Measurements from ENCODE around the gene TPM1.
A peak's percentile ranks its signal among the peaks of the same experiment; 100 is the strongest.

Gene TPM1

GRCh38 chr15:63043335-63044076, 959 bp downstream of the TPM1 start:
- DNase-seq, result no peak

DNA sequence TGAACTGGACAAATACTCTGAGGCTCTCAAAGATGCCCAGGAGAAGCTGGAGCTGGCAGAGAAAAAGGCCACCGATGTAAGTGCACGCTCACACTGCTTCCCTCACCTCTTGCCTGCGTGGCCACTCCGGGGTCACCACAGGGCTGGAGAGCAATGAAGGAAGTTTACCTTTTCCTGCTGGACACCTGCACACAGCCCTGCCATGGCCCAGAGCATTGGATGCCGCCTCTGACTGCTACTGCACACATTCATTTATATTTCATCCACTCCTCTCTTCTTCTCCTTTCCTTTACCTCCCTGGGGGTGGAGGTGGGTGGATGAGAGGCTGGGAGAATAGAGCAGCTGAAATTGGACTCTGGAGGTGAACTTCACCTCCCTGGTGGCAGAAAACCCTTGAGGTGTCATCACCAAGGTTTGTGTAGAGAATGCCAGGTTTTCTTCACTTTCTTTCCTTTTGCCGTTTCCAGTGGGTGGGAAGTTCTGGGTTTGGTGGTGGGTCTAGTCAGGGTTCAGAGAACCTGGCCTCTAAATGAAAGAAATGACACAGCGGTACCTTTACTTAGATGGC, 1.6 kb downstream of the TPM1 start:
- DNase-seq, result no peak

DNA sequence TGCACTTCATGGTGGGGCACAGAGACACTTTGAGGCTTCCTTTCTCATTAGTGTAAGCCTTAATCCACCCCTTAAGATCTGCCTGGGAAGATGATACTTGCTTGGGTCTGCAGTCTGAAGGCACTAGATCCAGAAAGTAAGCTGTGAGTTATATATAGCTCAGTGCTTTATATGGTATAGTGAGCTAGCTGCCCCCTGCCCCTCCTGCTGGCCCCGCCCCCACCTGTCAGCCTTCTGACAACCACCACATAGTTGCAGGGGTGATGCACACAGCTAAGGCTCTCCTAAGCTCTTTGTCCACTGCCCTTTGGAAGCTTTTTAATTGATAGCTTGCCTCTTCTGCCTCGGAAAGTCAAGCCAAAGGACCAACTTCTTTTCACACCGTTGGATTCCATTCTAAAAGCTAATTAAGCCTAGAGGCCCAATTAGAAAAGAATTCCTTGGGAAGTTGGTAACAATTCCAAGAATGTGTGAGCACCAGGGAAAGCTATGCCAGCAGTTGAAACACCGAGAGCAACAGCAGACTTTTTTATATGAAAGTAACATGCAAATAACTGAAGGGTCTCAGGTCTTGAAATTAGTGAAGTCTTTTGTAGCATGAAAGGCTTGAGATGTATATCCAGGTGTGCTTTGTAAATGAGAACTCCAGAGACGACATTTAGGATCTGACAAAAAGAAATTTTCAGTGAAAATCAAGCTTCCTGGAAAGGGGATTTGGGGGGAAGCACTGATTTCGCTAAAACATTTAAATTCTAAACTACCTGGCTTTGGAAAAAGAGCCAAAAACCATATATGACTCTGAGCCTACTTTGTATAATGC, 2.3 kb downstream of the TPM1 start:
- DNase-seq, result no peak

DNA sequence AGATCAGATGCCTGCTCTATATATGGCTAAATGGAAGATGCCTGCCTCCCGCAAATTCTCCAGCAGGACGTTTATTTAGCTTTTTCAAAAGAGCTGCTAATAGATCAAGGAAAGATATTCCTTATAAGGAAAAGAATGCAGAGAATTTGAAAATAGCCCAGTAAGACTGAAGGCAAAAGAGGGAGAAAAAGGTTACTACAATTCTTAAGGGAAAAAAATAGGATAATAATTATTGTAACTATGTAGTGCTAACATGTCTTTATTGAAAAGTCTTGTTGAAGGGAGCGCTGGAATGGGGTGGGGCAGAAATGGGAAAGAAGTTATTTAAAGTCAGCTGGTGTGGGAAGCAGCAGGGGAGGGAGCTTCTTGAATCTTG, 2.9 kb downstream of the TPM1 start:
- no peak for DNase-seq

DNA sequence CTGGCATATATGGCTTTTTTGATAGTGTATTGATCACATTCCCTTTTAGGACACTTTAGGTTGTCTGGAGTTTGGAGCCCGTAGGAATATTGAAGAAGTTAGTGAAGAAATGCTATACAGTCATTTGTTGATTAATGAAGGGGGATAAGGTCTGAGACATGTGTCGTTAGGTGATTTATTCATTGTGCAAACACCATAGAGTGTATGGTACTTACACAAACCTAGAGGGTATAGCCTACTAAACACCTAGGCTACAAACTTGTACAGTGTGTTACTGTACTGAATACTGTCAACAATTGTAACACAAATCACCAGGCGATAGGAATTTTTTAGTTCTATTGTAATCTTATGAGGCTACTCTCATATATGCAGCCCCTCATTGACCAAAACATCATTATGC, 3.3 kb downstream of the TPM1 start:
- DNase-seq, result no peak

DNA sequence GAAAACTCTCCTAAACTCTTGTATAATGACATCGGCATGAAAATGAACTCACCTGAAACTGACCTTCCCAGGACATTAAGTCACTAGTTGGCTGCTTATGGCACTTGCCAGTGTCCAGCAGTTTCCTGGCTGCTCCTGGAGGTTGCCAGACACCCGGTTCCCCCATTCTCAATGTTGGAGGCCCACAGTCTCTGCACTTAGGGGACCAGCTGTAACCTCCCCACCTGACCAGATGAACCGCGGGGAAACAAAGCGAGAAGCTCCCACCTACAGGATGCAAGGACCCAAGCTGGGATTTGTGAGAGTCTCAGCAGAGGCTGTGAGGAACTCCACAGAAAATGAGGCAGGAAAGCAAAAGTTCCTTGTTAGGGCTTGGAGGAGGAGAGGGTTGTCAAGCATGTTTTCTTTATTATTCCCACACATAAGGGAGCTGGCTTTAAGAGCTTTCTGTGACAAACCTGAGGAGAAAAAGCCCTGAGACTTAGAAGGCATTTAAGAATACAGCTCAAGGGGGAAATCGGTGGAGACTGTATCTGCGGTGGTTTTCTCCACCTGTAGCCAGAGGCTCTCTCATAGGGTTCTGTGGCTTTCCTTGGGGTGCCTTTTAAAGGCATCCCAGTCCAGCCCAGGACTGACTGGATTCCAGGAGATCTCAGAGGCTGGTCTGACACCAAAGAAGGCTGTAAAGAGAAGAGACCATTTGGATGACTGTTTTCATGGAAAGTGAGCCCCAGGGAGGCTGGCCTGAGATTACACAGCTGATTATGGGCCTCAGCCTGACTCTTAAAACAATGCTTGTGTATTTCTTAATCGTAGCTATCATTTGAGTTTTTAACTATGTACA, 4.6 kb downstream of the TPM1 start:
- DNase-seq, result no peak

DNA sequence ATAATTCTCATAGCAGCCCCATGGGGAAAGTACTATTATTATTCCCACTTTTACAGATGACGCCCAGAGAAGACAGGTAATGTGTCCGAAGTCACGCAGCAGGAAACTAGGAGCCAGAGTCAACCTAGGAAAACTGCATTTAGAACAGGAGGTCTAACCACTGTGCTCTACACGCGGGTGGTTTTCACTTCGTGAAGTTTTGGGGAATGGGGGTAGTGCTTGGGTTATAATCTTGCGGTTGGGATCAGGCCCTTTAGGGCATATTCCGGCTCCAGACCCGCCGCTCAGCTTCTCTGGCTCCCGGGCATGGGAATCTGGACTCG, 5.2 kb downstream of the TPM1 start:
- DNase-seq, result no peak

- DNase-seq, result peak; percentile 85
Observed at GRCh38 chr15:63048115-63048775, 5.7 kb downstream of the TPM1 start.

DNA sequence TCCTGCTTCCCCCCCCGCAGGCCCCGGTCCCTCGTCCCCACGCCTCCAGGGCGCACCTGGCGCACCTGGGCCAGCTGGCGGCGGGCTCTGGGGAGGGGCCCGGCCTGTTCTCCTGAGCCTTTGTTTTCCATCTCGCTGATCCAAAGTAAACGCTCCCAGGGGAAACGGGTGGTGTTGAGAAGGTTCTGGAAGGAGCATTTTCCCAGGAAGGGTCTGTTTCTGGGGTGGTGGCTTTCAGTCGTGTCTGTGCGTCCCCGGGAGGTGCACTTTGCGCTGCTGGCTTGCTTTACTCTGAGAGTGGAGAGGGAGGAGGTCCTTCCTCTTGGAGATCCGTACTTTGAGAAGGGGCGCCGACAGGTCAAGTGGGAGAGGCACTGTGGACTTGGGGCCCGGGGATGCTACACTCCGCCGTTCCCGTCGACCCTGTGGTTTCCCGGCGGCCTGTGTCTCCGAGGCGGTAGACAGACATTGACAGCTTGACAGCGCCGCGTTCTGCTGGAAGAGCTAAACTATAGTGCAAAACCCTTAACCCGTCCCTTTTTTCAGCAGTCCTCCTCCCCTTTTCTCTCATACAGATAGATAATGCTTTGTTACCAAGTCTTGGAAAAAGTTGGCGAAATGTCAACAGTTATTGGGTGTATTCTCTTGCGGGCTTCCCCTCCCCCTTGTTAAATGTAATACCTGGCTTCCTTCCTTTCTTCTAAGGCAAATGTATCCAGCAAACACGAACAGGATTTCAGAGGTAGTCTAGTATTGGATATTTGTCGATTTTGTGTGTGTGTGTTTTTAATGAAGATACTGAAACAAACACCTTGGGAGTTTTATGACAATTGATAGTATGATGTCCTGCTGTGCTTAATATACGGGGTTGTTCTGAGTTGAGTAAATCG, 6.5 kb downstream of the TPM1 start:
- peak; percentile 23 for DNase-seq

- no peak for DNase-seq
Observed at GRCh38 chr15:63049783-63050371, 7.3 kb downstream of the TPM1 start.

DNA sequence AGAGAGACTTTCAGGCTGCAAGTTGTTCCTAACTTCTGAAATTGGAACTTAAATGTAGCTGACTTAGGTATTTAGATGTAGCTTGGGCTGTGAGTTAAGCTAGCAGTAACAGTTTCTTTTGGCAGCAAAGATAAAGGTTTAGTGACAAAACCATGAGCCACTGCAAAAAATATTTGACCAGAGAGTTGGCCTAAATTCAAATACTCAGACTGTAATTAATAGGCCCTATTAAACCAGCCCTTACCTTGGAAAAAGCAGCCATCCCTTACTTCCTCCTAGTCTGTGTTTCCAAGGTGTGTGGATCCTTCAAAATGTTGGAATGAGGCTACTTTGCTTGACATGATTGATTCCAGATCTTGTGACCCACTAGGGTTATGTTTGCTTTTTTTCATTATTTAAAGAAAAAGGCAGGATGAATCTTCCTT, 8.2 kb downstream of the TPM1 start:
- no peak for DNase-seq

DNA sequence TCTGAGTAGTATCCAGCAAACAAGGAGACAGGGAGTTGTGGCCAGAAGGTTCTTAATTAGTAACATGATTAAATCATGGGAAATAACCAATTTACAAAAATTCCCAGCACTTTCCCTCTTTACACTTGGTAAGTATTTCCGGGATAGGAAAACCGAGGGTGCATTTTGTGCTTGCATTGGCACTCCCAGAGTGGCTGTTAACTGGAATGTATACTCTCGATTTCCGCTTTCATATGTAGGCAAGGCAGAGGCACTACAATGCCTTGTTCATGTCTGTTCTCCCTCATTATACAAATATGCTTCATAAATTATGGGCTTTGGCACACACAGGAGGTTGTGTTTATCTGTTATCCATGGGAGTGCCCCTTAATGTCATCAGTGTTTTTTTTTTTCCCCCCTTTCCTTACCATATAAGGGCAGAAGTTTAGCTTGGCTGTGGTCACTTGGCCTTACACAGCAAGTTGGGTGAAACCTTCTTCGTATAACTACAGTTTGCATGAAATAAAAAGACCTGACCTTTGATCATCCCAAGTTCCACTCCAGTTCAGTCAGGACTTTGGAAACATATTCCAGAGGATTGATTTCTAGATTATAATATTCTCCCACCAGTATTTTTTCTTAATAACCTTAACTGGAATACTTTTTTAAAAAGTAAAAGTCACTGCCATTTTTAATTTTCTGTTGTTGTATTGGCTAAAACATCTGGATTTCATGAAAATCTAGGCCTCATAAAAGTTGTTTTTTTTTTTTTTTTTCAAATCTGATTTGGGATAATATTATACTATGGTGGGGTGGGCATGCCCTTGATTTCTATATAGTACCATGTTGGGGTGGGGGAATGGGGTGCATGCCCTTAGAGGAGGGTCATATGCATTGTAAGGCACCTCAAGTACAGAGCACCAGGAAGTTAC, 8.9 kb downstream of the TPM1 start:
- DNase-seq, result no peak

DNA sequence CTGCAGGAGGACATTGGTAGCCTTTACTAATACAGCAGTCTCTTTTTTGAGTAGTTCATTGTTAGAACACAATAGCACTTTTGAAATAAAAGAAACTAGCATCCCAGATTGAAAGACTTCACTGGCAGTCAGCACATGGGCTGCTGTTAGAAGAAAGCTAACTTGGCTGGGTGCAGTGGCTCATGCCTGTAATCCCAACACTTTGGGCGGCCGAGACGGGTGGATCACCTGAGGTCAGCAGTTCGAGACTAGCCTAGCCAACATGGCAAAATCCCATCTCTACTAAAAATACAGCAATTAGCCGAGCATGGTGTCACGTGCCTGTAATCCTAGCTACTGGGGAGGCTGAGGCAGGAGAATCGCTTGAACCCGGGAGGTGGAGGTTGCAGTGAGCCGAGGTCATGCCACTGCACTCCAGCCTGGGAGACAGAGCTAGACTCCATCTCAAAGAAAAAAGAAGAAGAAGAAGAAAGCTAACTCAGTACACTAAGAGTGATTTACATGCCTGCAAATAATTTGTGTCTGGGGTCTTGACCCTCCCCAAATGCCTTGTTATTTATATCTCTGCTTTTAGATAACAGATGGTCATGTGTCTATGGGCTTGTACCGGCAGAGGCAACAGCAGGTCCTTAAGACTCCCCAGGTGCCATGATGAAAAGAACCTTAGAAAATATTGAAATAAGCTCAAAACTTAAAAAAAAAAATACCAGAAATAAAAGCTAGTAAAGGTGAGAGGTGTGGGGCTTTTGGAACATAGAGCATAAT, 9.7 kb downstream of the TPM1 start:
- no peak for DNase-seq

- no peak for DNase-seq
Observed at GRCh38 chr15:63052961-63053698, 10.6 kb downstream of the TPM1 start.

- DNase-seq, result no peak
Observed at GRCh38 chr15:63054281-63054683, 11.7 kb downstream of the TPM1 start.

DNA sequence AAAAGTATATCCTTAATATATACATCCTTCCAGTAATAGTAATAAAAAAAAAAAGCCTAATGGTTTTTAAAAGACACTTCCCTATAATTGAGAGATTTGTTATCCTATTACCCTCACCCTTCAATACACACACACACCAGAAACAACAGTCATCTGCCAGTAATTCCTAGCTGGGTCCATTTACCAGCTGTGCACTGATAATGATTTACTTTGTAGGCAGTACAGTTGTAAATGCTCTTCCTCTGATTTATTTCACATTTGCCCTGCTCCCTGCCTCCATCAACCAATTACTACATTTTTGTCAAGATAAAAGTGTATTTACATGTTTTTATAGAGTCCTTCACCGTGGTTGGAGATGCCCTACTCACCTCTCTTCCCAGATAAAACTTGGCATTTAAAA, 12.4 kb downstream of the TPM1 start:
- no peak for DNase-seq

GRCh38 chr15:63056829-63057228, 14.3 kb downstream of the TPM1 start:
- DNase-seq, result no peak

- DNase-seq, result no peak
Observed at GRCh38 chr15:63057468-63058345, 15.2 kb downstream of the TPM1 start.

All from CD4-positive, alpha-beta T cell treated with Interleukin-4 for 4 hours (primary cell).